ENCODE measurements around the gene ITGB2.

- TF ChIP-seq POLR2A (IDR thresholded peaks at IDR 0.05) (no peak), CTCF (IDR thresholded peaks at IDR 0.05) (peak in 1 of 6 experiments; percentile 27), POLR2AphosphoS5 (IDR thresholded peaks at IDR 0.05) (no peak)
Measured at GRCh38 chr21:44874240-44874496, 46.5 kb downstream of the ITGB2 start.
